MM.1S (cell line): Measurements from ENCODE around the gene SSTR4.

Experiments used
- DNase-seq: peaks from one replicate; pipeline ENCODE4 v3.0.0-alpha.2; 2015
- H2AFZ ChIP-seq: fragments of 300-600 bp; sonication (generic); 2 replicates; pipeline ENCODE4 v1.6.0; 2016; ENCODE audit warnings: antibody characterized with exemption, low read length
- H3F3A ChIP-seq: fragments of 300-600 bp; sonication (generic); 2 replicates; pipeline ENCODE4 v1.6.1; 2016; ENCODE audit warnings: mild to moderate bottlenecking, antibody characterized with exemption, low read length, moderate library complexity, mixed read lengths; ENCODE audit not compliant: insufficient read depth
- H3K27ac ChIP-seq: fragments of 300-600 bp; sonication (generic); 2 replicates; pipeline ENCODE4 v1.5.1; 2016; ENCODE audit warnings: mild to moderate bottlenecking, low read length
- H3K27me3 ChIP-seq: fragments of 300-600 bp; sonication (generic); replicated peaks from 2 replicates; pipeline ENCODE4 v1.6.0; 2016; ENCODE audit warnings: low read length; ENCODE audit not compliant: insufficient read depth
- H3K36me3 ChIP-seq: fragments of 300-600 bp; sonication (generic); replicated peaks from 2 replicates; pipeline ENCODE4 v1.6.1; 2016; ENCODE audit warnings: mild to moderate bottlenecking, low read length, mixed read lengths; ENCODE audit not compliant: insufficient read depth
- H3K4me1 ChIP-seq: fragments of 300-600 bp; sonication (generic); 2 replicates; pipeline ENCODE4 v1.6.1; 2016; ENCODE audit warnings: low read length, mixed read lengths
- H3K4me2 ChIP-seq: fragments of 300-600 bp; sonication (generic); 2 replicates; pipeline ENCODE4 v1.6.0; 2016; ENCODE audit warnings: low read depth, low read length
- H3K4me3 ChIP-seq: fragments of 300-600 bp; sonication (generic); 2 replicates; pipeline ENCODE4 v1.5.1; 2016; ENCODE audit warnings: low read length, mixed read lengths
- H3K79me2 ChIP-seq: fragments of 300-600 bp; sonication (generic); 2 replicates; pipeline ENCODE4 v1.6.1; 2016; ENCODE audit warnings: mixed run types, low read length, mixed read lengths
- H3K9ac ChIP-seq: fragments of 300-600 bp; sonication (generic); 2 replicates; pipeline ENCODE4 v1.6.1; 2016; ENCODE audit warnings: low read length, mixed read lengths
- H3K9me2 ChIP-seq: fragments of 300-600 bp; sonication (generic); replicated peaks from 2 replicates; pipeline ENCODE4 v1.6.1; 2016; ENCODE audit warnings: mild to moderate bottlenecking, low read length, mixed read lengths; ENCODE audit not compliant: insufficient read depth
- H3K9me3 ChIP-seq: fragments of 300-600 bp; sonication (generic); replicated peaks from 2 replicates; pipeline ENCODE4 v1.6.1; 2016; ENCODE audit warnings: mild to moderate bottlenecking, low read length, mixed read lengths; ENCODE audit not compliant: insufficient read depth
- H4K20me1 ChIP-seq: fragments of 300-600 bp; sonication (generic); 2 replicates; pipeline ENCODE4 v1.6.1; 2016; ENCODE audit warnings: mild to moderate bottlenecking, low read length, moderate library complexity, mixed read lengths; ENCODE audit not compliant: insufficient read depth
- CTCF ChIP-seq: fragments of 300-600 bp; sonication (generic); IDR thresholded peaks from 2 replicates; pipeline ENCODE4 v1.5.1; 2016; ENCODE audit warnings: antibody characterized with exemption, low read length, mixed read lengths
- EZH2 ChIP-seq: fragments of 300-600 bp; sonication (generic); optimal IDR thresholded peaks from 2 replicates; pipeline ENCODE3; 2017; ENCODE audit warnings: low read depth, mild to moderate bottlenecking, antibody characterized with exemption, low read length, mixed read lengths
- EZH2phosphoT487 ChIP-seq: fragments of 300-600 bp; sonication (generic); IDR thresholded peaks from 2 replicates; pipeline ENCODE4 v1.6.1; 2018; ENCODE audit warnings: antibody characterized with exemption, low read length

The SSTR4 gene

GRCh38 chr20:23032056-23032749 is 2.9 kb upstream of the SSTR4 start:
- Histone ChIP-seq H3K9me2 (no peaks in the 10 kb centered on the region), H2AFZ (no peak overlapping the region), H3K36me3 (no peaks in the 10 kb centered on the region), H4K20me1 (no peaks in the 10 kb centered on the region), H3K9me3 (no peaks in the 10 kb centered on the region), H3F3A (no peaks in the 10 kb centered on the region), H3K27ac (no peak overlapping the region), H3K79me2 (no peaks in the 10 kb centered on the region), H3K4me3 (no peak overlapping the region), H3K9ac (no peak overlapping the region), H3K4me1 (no peaks in the 10 kb centered on the region), H3K27me3 (no peaks in the 10 kb centered on the region), H3K4me2 (no peak overlapping the region)
- TF ChIP-seq EZH2phosphoT487 = no peak
- TF ChIP-seq CTCF = no peak
- no peak for TF ChIP-seq EZH2
- no peak for DNase-seq

- H3F3A ChIP-seq = no peaks in the 10 kb centered on the region
- H3K36me3 ChIP-seq = no peaks in the 10 kb centered on the region
- no peaks in the 10 kb centered on the region for H3K9me3 ChIP-seq
- no peaks in the 10 kb centered on the region for H4K20me1 ChIP-seq
- H3K9ac ChIP-seq = no peak overlapping the region
- no peaks in the 10 kb centered on the region for H3K79me2 ChIP-seq
- no peak overlapping the region for H3K4me2 ChIP-seq
- no peak for DNase-seq
- no peaks in the 10 kb centered on the region for H3K4me1 ChIP-seq
- H2AFZ ChIP-seq = no peak overlapping the region
- no peak overlapping the region for H3K4me3 ChIP-seq
- H3K9me2 ChIP-seq = no peaks in the 10 kb centered on the region
- TF ChIP-seq CTCF (no peak), EZH2 (no peak), EZH2phosphoT487 (no peak)
- H3K27ac ChIP-seq = no peak overlapping the region
- H3K27me3 ChIP-seq = no peaks in the 10 kb centered on the region
Measured at GRCh38 chr20:23032750-23033078, 2.4 kb upstream of the SSTR4 start.

- Histone ChIP-seq H3K9me2 (no peaks in the 10 kb centered on the region), H2AFZ (no peak overlapping the region), H3K9ac (no peak overlapping the region), H3K27ac (no peak overlapping the region), H3K4me1 (no peaks in the 10 kb centered on the region), H3K79me2 (no peaks in the 10 kb centered on the region), H3K27me3 (no peaks in the 10 kb centered on the region), H4K20me1 (no peaks in the 10 kb centered on the region), H3K4me2 (no peak overlapping the region), H3K36me3 (no peaks in the 10 kb centered on the region), H3F3A (no peaks in the 10 kb centered on the region), H3K9me3 (no peaks in the 10 kb centered on the region), H3K4me3 (no peak overlapping the region)
- DNase-seq = no peak
- no peak for TF ChIP-seq EZH2
- no peak for TF ChIP-seq EZH2phosphoT487
- no peak for TF ChIP-seq CTCF
Measured at GRCh38 chr20:23033918-23034317, 1.2 kb upstream of the SSTR4 start.
